Naive thymus-derived CD8-positive, alpha-beta T cell (primary cell): ENCODE results near the gene TRIM14. TPM values are rescaled to one million over a fixed set of nuclear protein-coding genes. Genes with fewer than 3 reads are reported as not detected.
"Not testable (repeated sequence)": the region's sequence is repeated elsewhere in the genome, so short reads cannot be mapped to it uniquely, and the experiment has no call there.

Experiments used
- ATAC-seq, 2 donors: fragments of 150-1000 bp; cut with Tn5 transposase in 1 of 2; sonication (Bioruptor Pico), chemical (Tn5 transposase) in 1 of 2; 1 replicate in 1 of 2; 2 replicates in 1 of 2; pipeline ENCODE4 v1.10.0; 2021; ENCODE audit warnings: mild to moderate bottlenecking in 2 of 2, moderate library complexity in 2 of 2
- POLR2A ChIA-PET: fragments of 350-600 bp; sonication (Branson Sonifier 250); formaldehyde crosslinking; loops from one replicate; lab custom pipeline; 2021; ENCODE audit warnings: antibody characterized with exemption; lab: Charles Lee
- DNase-seq, 10 donors: peaks; one replicate each; pipeline versions ENCODE4 v3.0.0 to v3.0.0-alpha.2; 2020 to 2022
- H3K27ac Mint-ChIP-seq, 10 donors: one replicate each; pipeline ENCODE4 v1.8.0; 2020 to 2022; ENCODE audit warnings: mild to moderate bottlenecking in 10 of 10, mixed read lengths in 10 of 10, moderate library complexity in 4 of 10, inconsistent platforms in 1 of 10
- H3K27me3 Mint-ChIP-seq, 5 donors: one replicate each; pipeline ENCODE4 v1.8.0; 2021 to 2022; ENCODE audit warnings: mixed read lengths in 5 of 5
- H3K36me3 Mint-ChIP-seq, 3 donors: one replicate each; pipeline ENCODE4 v1.8.0; 2020 to 2022; ENCODE audit warnings: mixed read lengths in 3 of 3, mild to moderate bottlenecking in 2 of 3, inconsistent platforms in 1 of 3
- H3K4me1 Mint-ChIP-seq, 4 donors: one replicate each; pipeline ENCODE4 v1.8.0; 2021 to 2022; ENCODE audit warnings: mixed read lengths in 4 of 4
- H3K4me3 Mint-ChIP-seq, 10 donors: one replicate each; pipeline ENCODE4 v1.8.0; 2020 to 2022; ENCODE audit warnings: mild to moderate bottlenecking in 10 of 10, mixed read lengths in 10 of 10, moderate library complexity in 6 of 10, inconsistent platforms in 1 of 10
- H3K9me3 Mint-ChIP-seq, 9 donors: one replicate each; pipeline ENCODE4 v1.8.0; 2020 to 2022; ENCODE audit warnings: mixed read lengths in 9 of 9, mild to moderate bottlenecking in 3 of 9, inconsistent platforms in 1 of 9, moderate library complexity in 1 of 9
- polyA plus RNA-seq, 3 donors: library from polyadenylated mRNA; unstranded; fragments of 300-500 nt; fragmentation: Illumina TruSeq; gene quantifications; one replicate each; pipeline ENCODE4 v1.2.3, GENCODE V29; 2021
- total RNA-seq, 8 experiments: library from RNA in 2 of 8; stranded (reverse) in 2 of 8; gene quantifications; one replicate each; pipeline ENCODE4 v1.2.3 and lab custom pipeline; 2021 to 2026

TRIM14 gene
- total and polyA plus RNA-seq, 5 experiments from 2014 or later: 48.7 to 84.0 (median 76.9) TPM

- H3K9me3 Mint-ChIP-seq, ATAC-seq, POLR2A ChIA-PET, H3K27me3 Mint-ChIP-seq, DNase-seq, H3K4me3 Mint-ChIP-seq: not testable (repeated sequence)
- Mint-ChIP-seq H3K27ac (peak overlapping the region in 2 of 10 donors; percentile 65 to 87), H3K36me3 (peaks cover 0 to 34% (median 0%) of the 10 kb centered on the region in 3 donors), H3K4me1 (peaks cover 17 to 46% (median 35%) of the 10 kb centered on the region in 4 donors)
These were observed 5.1 kb upstream of the TRIM14 start for GRCh38 chr9:98124091-98124490.

GRCh38 chr9:98121058-98121457 lies 2.0 kb upstream of the TRIM14 start:
- Mint-ChIP-seq H3K9me3 (no peaks in the 10 kb centered on the region), H3K36me3 (peaks cover 4 to 30% (median 6%) of the 10 kb centered on the region in 3 donors), H3K27me3 (no peaks in the 10 kb centered on the region), H3K27ac (peak overlapping the region; percentile 88 to 99 (median 94)), H3K4me3 (peak overlapping the region; percentile 84 to 99 (median 92)), H3K4me1 (peaks cover 23 to 58% (median 53%) of the 10 kb centered on the region in 4 donors)
- POLR2A ChIA-PET: interaction anchor here (0.8 to 8.0 kb wide), 9 partner anchors 9 to 199 kb away, joined by 3 to 238 read pairs (median 10); partner anchors contain the start of genes CORO2A and TBC1D2
- ATAC-seq (peak in 1 of 2 donors; percentile 5), DNase-seq (peak in 2 of 10 donors; percentile 21 to 24)

- Mint-ChIP-seq H3K27ac (peak overlapping the region; percentile 92 to 99 (median 94)), H3K9me3 (no peaks in the 10 kb centered on the region), H3K4me1 (peaks cover 23 to 62% (median 53%) of the 10 kb centered on the region in 4 donors), H3K36me3 (peaks cover 4 to 33% (median 6%) of the 10 kb centered on the region in 3 donors), H3K27me3 (no peaks in the 10 kb centered on the region), H3K4me3 (peak overlapping the region; percentile 84 to 99 (median 92))
- no peak for DNase-seq
- POLR2A ChIA-PET: interaction anchor here (0.7 to 8.0 kb wide), 11 partner anchors 10 to 199 kb away, joined by 3 to 238 read pairs (median 9); partner anchors contain the start of genes CORO2A and TBC1D2
- no peak for ATAC-seq
These were observed 1.5 kb upstream of the TRIM14 start for GRCh38 chr9:98120476-98120875.

- Mint-ChIP-seq H3K4me3 (peak overlapping the region; percentile 86 to 99 (median 92)), H3K4me1 (peaks cover 23 to 71% (median 57%) of the 10 kb centered on the region in 4 donors), H3K27me3 (no peaks in the 10 kb centered on the region), H3K27ac (peak overlapping the region; percentile 92 to 99 (median 96)), H3K9me3 (no peaks in the 10 kb centered on the region), H3K36me3 (peaks cover 4 to 27% (median 10%) of the 10 kb centered on the region in 3 donors)
- POLR2A ChIA-PET: interaction anchor here (0.7 to 8.0 kb wide), 15 partner anchors 9 to 212 kb away, joined by 3 to 238 read pairs (median 8); partner anchors contain the start of genes ANP32B, CORO2A, NANS and TBC1D2
- ATAC-seq: peak; percentile 78 to 90
- DNase-seq: peak in 8 of 10 donors; percentile 28 to 78 (median 59)
These were observed 910 bp downstream of the TRIM14 start for GRCh38 chr9:98117984-98118639.

GRCh38 chr9:98117097-98117496 lies 1.9 kb downstream of the TRIM14 start:
- H3K27me3 Mint-ChIP-seq, ATAC-seq, H3K9me3 Mint-ChIP-seq, DNase-seq: not testable (repeated sequence)
- Mint-ChIP-seq H3K4me3 (peak overlapping the region in 4 of 10 donors; percentile 2 to 96 (median 42)), H3K36me3 (peaks cover 4 to 29% (median 12%) of the 10 kb centered on the region in 3 donors), H3K4me1 (peaks cover 20 to 70% (median 53%) of the 10 kb centered on the region in 4 donors), H3K27ac (peak overlapping the region in 7 of 10 donors; percentile 29 to 99 (median 72))
- POLR2A ChIA-PET: interaction anchor here (2.7 to 8.0 kb wide), 2 partner anchors 17 to 39 kb away, joined by 11 to 238 read pairs; no protein-coding TSS in a partner anchor

- Mint-ChIP-seq H3K4me1 (peaks cover 30 to 86% (median 76%) of the 10 kb centered on the region in 4 donors), H3K27ac (peak overlapping the region; percentile 93 to 99 (median 98)), H3K36me3 (peaks cover 0 to 44% (median 25%) of the 10 kb centered on the region in 3 donors), H3K27me3 (no peaks in the 10 kb centered on the region), H3K9me3 (no peaks in the 10 kb centered on the region), H3K4me3 (peak overlapping the region in 8 of 10 donors; percentile 36 to 84 (median 70))
- ATAC-seq (peak in 1 of 2 donors; percentile 3), DNase-seq (no peak)
- POLR2A ChIA-PET: interaction anchor here (1.0 to 4.9 kb wide), 7 partner anchors 12 to 186 kb away, joined by 3 to 82 read pairs (median 7); partner anchors contain the start of genes ANP32B, CORO2A, TBC1D2 and TRIM14
These were observed 10.0 kb downstream of the TRIM14 start for GRCh38 chr9:98109052-98109451.

GRCh38 chr9:98108531-98109031 lies 10.4 kb downstream of the TRIM14 start:
- Mint-ChIP-seq H3K4me1 (peaks cover 34 to 91% (median 78%) of the 10 kb centered on the region in 4 donors), H3K9me3 (no peaks in the 10 kb centered on the region), H3K36me3 (peaks cover 0 to 44% (median 25%) of the 10 kb centered on the region in 3 donors), H3K4me3 (peak overlapping the region; percentile 58 to 84 (median 76)), H3K27me3 (no peaks in the 10 kb centered on the region), H3K27ac (peak overlapping the region; percentile 93 to 99 (median 98))
- DNase-seq (peak in 7 of 10 donors; percentile 13 to 73 (median 53)), ATAC-seq (peak; percentile 90 to 96)
- POLR2A ChIA-PET: interaction anchor here (0.7 to 4.9 kb wide), 12 partner anchors 10 to 186 kb away, joined by 3 to 82 read pairs (median 4); partner anchors contain the start of genes ANP32B, CORO2A, NANS and TBC1D2

GRCh38 chr9:98107926-98108325 lies 11.1 kb downstream of the TRIM14 start:
- Mint-ChIP-seq H3K36me3 (peaks cover 0 to 44% (median 25%) of the 10 kb centered on the region in 3 donors), H3K4me1 (peaks cover 34 to 90% (median 80%) of the 10 kb centered on the region in 4 donors), H3K27ac (peak overlapping the region; percentile 93 to 99 (median 98)), H3K27me3 (no peaks in the 10 kb centered on the region), H3K4me3 (peak overlapping the region in 9 of 10 donors; percentile 58 to 84 (median 78)), H3K9me3 (no peaks in the 10 kb centered on the region)
- DNase-seq (peak in 1 of 10 donors; percentile 22), ATAC-seq (peak; percentile 6 to 38)
- POLR2A ChIA-PET: interaction anchor here (0.7 to 4.9 kb wide), 9 partner anchors 8 to 185 kb away, joined by 3 to 82 read pairs (median 5); partner anchors contain the start of genes NANS, TBC1D2, TRIM14 and TRMO

GRCh38 chr9:98105006-98105405 lies 14.0 kb downstream of the TRIM14 start:
- H3K36me3 Mint-ChIP-seq: peaks cover 0 to 34% (median 14%) of the 10 kb centered on the region in 3 donors
- peak overlapping the region in 5 of 10 donors; percentile 61 to 78 (median 74) for H3K4me3 Mint-ChIP-seq
- H3K4me1 Mint-ChIP-seq: peaks cover 35 to 96% (median 91%) of the 10 kb centered on the region in 4 donors
- H3K9me3 Mint-ChIP-seq: no peaks in the 10 kb centered on the region
- ATAC-seq: no peak
- H3K27me3 Mint-ChIP-seq: no peaks in the 10 kb centered on the region
- POLR2A ChIA-PET: interaction anchor here (0.5 to 11.9 kb wide), 5 partner anchors 14 to 1800 kb away, joined by 3 to 238 read pairs (median 4); partner anchors contain the start of genes TBC1D2, TRIM14 and TRMO
- peak overlapping the region; percentile 92 to 99 (median 97) for H3K27ac Mint-ChIP-seq
- DNase-seq: no peak

GRCh38 chr9:98104445-98104881 lies 14.6 kb downstream of the TRIM14 start:
- Mint-ChIP-seq H3K27me3 (no peaks in the 10 kb centered on the region), H3K9me3 (no peaks in the 10 kb centered on the region), H3K27ac (peak overlapping the region; percentile 92 to 99 (median 97)), H3K4me3 (peak overlapping the region; percentile 16 to 79 (median 74)), H3K4me1 (peaks cover 36 to 96% (median 91%) of the 10 kb centered on the region in 4 donors), H3K36me3 (peaks cover 0 to 34% (median 12%) of the 10 kb centered on the region in 3 donors)
- DNase-seq (peak in 1 of 10 donors; percentile 17), ATAC-seq (no peak)
- POLR2A ChIA-PET: interaction anchor here (0.5 to 11.9 kb wide), 6 partner anchors 10 to 1800 kb away, joined by 3 to 238 read pairs (median 13); partner anchors contain the start of genes CORO2A, TBC1D2 and TRIM14

GRCh38 chr9:98101868-98102273 lies 17.2 kb downstream of the TRIM14 start:
- DNase-seq (peak; percentile 59 to 94 (median 80)), ATAC-seq (peak; percentile 96 to 98)
- Mint-ChIP-seq H3K4me3 (peak overlapping the region; percentile 60 to 86 (median 74)), H3K27me3 (no peaks in the 10 kb centered on the region), H3K4me1 (peaks cover 38 to 93% (median 84%) of the 10 kb centered on the region in 4 donors), H3K27ac (peak overlapping the region; percentile 88 to 99 (median 96)), H3K9me3 (no peaks in the 10 kb centered on the region), H3K36me3 (peaks cover 0 to 40% (median 25%) of the 10 kb centered on the region in 3 donors)
- POLR2A ChIA-PET: interaction anchor here (0.6 to 11.9 kb wide), 22 partner anchors 8 to 1088 kb away, joined by 3 to 238 read pairs (median 4); partner anchors contain the start of genes ANP32B, CORO2A, NANS and TBC1D2
